Skeletal muscle cell (primary cell): ENCODE data around the gene OS9.
A peak's percentile ranks its signal among the peaks of the same experiment; 100 is the strongest.

Experiments used
- DNase-seq: peaks from one replicate; pipeline ENCODE4 v3.0.0-alpha.2; 2010; ENCODE audit warnings: low read depth
- H3K4me3 ChIP-seq: 2 replicates; pipeline ENCODE4 v1.5.1; 2011; ENCODE audit warnings: low read depth, mild to moderate bottlenecking, control low read depth, low read length, moderate library complexity

Gene OS9

GRCh38 chr12:57759360-57759980 is 65.5 kb downstream of the OS9 start:
- DNase-seq, result no peak
- no peak overlapping the region for H3K4me3 ChIP-seq

GRCh38 chr12:57760347-57760982 is 66.5 kb downstream of the OS9 start:
- H3K4me3 ChIP-seq, result no peak overlapping the region
- DNase-seq, result no peak

- no peak overlapping the region for H3K4me3 ChIP-seq
- DNase-seq, result no peak
Measured at GRCh38 chr12:57761391-57761998, 67.6 kb downstream of the OS9 start.

GRCh38 chr12:57762463-57762862 is 68.5 kb downstream of the OS9 start:
- no peak overlapping the region for H3K4me3 ChIP-seq
- DNase-seq, result no peak

GRCh38 chr12:57763881-57764661 is 70.1 kb downstream of the OS9 start:
- no peak overlapping the region for H3K4me3 ChIP-seq
- DNase-seq, result no peak

GRCh38 chr12:57764662-57765002 is 70.7 kb downstream of the OS9 start:
- no peak overlapping the region for H3K4me3 ChIP-seq
- no peak for DNase-seq

- DNase-seq, result no peak
- peak overlapping the region; percentile 32 for H3K4me3 ChIP-seq
Measured at GRCh38 chr12:57765003-57765697, 71.2 kb downstream of the OS9 start.

- DNase-seq, result no peak
- peak overlapping the region; percentile 35 for H3K4me3 ChIP-seq
Measured at GRCh38 chr12:57765698-57766463, 71.9 kb downstream of the OS9 start.

- DNase-seq, result no peak
- peak within 1 kb of the TSS; percentile 35 for H3K4me3 ChIP-seq
Measured at GRCh38 chr12:57766464-57767304, 72.8 kb downstream of the OS9 start, which contains the start of gene CYP27B1. CYP27B1 (minus strand) TSS chr12:57767078; CDS start chr12:57767041, 37 bp downstream.

- H3K4me3 ChIP-seq, result no peak overlapping the region
- no peak for DNase-seq
Measured at GRCh38 chr12:57767305-57767698, 73.4 kb downstream of the OS9 start.

GRCh38 chr12:57767876-57768275 is 73.9 kb downstream of the OS9 start:
- DNase-seq, result no peak
- no peak overlapping the region for H3K4me3 ChIP-seq

GRCh38 chr12:57769594-57769993 is 75.7 kb downstream of the OS9 start:
- H3K4me3 ChIP-seq, result no peak overlapping the region
- DNase-seq, result no peak

GRCh38 chr12:57770734-57771133 is 76.8 kb downstream of the OS9 start:
- DNase-seq, result no peak
- H3K4me3 ChIP-seq, result no peak overlapping the region
